KG1 (cell line): ENCODE results near the gene IRX5.

ENCODE experiments used
- DNase-seq: peaks from one replicate; lab custom pipeline; 2025; lab: John Stamatoyannopoulos, UW

IRX5 gene

DNA sequence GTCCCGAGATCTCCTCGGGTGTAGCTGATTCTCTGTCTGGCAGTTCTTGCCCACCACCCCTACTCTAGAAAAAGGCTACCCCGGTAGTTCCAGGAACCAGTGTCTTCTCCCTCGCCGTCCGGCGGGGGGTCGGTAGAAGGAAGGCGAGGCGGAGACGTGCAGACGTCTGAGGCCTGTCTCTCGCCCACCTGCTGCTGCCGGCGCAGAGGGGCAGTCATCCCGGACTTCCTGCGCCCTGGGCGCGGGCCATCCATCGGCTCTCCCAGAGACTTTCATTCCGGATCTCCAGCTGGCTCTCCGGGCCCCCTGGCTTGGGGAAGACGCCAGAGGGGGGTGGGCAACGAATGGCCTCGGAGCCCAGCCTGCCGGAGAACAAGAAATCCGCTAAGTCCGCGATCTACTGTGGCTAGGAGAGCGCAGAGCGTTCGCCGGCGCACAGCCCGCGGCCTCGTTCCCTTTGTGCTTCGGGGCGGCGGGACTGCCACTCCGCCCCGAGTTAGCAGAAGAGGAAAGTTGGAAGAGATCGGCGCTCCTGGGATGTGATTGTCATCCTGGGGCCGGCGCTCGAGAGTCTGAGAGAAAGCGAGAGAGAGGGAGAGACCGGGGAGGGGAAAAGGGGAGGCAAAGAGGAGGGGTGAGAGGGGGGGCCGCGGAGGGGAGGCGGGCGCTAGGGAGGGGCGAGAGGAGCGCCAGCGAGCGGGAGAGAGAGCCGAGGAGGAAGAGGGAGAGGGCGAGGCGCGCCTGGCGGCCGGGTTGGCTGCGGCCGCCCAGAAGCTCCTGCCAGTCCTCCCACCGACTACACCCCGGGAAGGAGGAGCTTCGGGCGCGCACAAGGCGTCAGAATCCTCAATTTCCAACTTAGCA is at the start of gene IRX5:
Gene IRX5 (plus strand): TSS at position 861 of the 864 bp plus-strand sequence. CDS start 334 bp downstream, outside the sequence.
- no peak for DNase-seq

DNA sequence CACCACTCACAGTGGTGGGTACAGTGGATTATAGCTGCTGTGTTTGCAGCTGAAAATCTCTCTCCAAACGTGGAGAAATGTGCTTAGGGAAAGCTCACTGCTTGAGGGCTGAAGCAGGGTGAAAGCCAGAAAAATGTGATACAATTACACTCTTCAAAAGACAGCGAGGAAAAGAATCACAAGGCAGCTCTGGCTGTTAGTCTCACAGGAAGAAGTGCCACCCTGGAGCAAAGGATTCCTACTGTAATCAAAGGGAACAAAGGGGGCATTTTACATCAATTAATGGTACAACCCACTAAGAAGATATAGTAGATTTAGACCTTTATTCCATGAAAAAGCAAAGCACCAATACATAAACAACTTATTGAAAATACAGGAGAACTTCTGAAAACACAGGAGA is 48.1 kb upstream of the IRX5 start:
- no peak for DNase-seq

DNA sequence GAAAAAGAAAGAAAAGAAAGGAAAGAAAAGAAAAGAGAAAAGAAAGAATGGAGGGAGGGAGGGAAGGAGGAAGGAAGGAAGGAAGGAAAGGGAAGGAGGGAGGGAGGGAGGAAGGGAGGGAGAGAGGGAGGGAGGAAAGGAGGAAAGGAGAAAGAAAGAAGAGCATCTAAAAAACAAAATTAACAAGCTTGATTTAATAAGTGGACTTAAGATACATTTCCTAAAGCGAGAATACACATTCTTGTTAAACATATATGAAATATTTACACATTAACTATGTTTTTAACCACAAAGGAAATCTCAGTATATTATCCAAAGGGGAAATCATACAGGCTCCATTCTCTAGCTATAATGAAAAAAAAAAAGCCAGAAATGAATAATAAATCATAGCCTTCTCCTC is 47.3 kb upstream of the IRX5 start:
- no peak for DNase-seq

DNA sequence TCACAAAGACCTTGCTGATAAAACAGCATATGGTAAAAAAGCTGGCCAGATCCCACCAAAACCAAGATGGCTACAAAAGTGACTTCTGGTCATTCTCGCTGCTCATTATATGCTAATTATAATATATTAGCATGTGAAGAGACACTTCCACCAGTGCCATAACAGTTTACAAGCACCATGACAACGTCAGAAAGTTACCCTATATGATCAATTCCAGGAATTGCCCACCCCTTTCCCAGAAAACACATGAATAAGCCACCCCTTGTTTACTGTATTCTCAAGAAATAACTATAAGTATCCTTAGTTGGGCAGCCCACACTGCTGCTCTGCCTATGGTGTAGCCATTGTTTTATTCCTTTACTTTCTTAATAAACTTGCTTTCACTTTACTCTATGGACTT is 44.6 kb upstream of the IRX5 start:
- no peak for DNase-seq

DNA sequence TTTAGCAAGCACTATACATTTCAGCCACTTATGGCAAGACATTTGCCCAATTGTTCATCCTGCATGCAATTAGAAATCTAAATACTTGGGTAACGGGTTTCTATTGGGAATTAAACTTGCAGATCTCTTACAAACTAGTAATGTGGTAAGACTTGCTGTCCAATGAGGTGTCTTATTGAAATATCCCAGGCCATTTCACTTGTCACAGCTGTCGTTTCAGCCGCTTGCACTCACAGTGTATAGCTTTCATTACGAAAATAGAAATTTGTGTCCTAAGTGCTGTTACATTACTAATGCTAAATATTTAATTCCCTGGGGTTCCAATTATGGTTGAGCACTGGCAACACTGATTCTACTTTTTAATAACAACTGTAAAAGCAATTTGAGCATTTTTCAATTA is 40.3 kb upstream of the IRX5 start:
- DNase-seq, result no peak

DNA sequence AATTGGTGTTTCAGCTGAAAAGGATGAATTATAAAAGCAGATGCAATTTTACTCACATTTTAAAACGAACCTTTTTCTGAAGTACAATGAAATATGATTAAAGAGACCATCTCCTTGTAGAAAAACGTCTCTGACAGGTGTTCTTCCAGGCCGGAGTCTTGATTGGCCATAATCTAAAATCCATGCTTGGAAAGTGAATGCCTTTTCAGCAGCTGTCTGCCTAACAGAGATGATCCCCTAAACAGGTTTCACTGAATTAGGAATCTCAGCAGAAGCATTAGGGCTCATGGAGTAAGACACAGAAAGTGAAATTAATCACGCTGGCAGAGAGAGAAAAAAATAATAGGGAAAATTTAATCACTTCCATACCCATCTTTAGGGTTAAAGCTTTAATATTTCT is 39.3 kb upstream of the IRX5 start:
- no peak for DNase-seq

DNA sequence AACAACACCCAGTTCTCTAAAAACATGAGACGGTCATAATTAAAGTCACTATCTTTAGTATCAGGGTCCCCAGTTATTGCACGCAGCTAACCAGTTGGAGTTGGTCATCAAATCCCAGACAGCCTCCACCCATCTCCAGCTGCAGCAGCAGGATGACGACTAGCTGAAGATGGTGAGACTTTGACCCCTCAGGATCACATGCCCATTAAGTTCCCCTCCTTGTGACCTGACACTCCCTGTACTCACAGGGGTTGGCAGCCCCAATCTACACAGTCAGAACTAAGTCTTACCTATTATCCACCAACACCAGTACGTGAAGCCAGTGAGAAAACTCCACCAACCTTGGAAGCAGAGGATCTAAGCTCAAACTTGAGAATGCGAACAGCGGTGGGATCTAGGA is 37.7 kb upstream of the IRX5 start:
- no peak for DNase-seq

DNA sequence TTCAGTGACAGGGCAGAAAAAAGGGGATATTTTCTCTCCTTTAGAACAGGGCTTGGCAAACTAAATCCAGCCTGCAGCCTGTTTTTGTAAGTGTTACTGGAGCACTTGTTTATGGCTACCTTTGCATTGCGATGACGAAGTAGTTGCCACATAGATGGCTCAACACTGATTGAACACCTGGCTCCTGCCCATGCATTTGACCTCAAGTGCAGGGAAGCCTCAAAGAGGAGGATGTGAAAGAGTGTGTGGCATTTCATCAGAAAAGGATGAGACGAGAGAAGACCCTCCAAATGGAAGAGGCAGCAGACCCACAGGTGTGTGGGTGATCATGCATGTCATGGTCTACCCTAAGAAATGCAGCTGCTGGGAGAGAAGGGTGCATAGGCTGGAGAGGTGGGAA is 32.7 kb upstream of the IRX5 start:
- no peak for DNase-seq

DNA sequence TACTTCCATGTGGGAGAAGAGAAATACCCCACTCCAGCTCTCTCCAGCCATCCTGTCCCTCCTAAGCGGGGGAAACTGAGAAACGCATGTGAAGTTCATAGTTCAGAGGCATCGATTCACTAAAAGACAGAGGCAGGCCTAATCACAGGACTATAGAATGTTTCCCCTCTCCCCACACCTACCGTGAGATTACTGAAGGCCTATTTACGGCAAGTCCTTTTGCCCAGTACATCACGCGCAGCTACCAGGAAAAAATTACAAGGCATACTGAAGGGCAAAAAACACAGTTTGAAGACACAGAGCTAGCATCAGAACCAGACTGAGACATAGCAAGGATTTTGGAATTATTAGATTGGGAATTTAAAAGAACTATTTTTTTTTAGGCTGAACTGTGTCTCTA is 29.1 kb upstream of the IRX5 start:
- DNase-seq, result no peak

DNA sequence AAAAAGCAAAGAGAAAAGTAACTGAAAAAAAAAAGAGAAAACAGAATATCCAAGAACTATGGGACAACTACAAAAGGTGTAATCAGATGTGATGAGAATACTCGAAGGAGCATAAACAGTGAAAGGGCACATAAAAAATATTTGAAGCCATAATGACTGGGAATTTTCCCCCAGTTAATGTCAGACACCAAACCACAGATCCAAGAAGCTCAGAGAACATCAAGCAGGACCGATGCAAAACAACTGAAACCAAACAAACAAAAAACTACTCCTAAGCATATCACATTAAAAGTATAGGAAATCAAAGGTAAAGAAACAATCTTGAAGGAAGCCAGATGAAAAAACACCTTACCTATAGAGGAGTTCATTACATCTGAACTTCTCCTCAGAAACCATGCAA is 27.6 kb upstream of the IRX5 start:
- DNase-seq, result no peak

DNA sequence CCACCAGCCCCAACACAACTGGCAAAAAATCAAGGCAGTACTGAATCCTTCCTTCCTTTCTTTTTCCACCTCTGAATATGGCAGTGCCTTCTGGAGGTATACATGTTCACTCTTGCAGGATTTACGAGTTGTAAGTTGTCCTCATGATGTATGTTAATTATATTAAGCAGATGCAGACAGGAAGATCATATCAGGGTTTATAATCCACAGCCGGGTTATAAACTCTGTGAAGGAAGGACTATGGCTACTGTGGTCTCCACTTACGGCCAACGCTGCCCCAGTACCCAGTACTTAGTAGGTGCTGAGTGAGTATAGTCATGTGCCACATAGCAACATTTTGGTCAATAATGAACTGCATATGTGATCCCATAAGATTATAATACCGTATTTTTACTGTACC is 19.6 kb upstream of the IRX5 start:
- DNase-seq, result no peak

DNA sequence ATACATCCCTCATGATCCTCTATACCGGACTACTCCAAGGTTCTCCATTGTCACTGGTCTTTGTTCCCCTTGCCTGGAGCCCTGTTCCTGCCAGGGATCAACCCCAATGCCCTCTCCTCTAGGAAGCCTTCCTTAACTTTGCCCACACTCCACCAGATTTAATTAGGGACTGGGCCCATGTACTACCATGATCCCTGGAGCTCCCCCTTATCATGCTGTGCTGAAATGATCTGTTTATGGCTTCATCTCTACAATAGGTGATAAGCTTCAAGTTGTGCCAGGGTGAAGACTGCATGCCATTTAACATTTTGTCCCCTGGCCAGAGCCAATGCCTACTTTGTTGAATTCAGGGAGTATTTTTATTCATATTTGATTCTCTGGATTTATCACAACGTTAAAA is 17.9 kb upstream of the IRX5 start:
- DNase-seq, result no peak

DNA sequence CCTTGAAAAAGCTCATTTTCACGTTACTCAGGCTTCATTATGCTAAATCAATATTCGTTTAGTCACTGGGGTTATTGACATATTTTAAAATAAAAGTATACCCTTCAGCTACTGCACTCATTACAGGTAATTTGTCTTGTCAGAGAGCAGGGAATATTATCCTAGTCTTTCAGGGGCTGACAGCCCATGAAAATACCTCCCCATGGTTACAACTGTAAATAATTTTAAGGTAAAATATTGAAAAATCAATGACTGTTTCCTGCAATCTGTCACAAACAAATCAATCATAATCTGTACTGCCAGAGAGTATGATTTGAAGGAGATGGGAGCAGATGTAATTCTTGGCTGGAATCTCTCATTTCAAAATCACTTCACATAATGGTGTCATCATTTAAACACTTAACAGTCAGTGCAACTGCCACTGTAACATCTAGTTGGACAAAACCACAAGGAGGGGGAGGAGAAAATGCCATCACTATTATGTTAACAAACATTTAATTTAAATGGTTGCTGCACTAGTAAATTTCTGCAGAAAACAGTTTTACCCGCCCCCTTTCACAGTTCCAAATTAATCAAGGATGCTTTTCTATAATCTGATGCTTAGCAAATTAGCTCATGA is 9.3 kb upstream of the IRX5 start:
- no peak for DNase-seq

DNA sequence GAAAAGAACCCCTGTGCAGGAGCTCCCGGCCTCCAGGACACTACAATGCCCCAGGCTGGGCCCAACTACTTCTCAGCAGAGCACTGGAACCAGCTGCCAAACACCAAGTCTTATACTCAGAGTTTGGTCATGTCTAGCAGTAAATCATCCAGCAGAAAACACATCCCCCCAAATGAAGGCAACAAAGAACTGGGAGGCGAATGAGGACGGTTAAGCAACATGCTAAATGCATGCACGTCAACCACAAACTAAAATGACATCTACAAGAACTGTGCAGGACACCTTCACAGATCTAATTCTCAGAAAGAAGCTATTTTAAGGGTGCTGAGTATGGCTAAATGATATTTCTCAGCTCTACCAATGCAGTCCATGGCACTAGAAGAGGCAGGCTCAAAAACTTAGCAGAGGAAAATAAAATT is 7.6 kb upstream of the IRX5 start:
- no peak for DNase-seq

DNA sequence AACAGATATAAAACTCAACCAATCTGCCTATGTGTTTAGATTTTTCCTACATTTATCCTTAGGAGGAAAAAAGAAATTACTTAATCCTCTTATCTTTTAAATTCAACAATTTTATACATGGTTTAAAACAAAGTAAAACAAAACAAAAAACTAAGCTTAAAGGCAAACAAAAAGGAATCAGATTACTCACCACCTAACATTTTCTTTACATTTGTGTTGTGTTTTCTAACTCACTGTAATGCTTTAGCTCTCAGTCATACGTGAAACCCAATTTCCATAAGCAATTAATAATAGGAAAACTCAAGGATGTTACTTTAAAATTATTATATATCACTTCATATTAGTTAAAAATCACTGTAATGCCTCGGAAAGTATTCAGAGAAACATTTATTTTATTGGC is 6.7 kb upstream of the IRX5 start:
- DNase-seq, result no peak

DNA sequence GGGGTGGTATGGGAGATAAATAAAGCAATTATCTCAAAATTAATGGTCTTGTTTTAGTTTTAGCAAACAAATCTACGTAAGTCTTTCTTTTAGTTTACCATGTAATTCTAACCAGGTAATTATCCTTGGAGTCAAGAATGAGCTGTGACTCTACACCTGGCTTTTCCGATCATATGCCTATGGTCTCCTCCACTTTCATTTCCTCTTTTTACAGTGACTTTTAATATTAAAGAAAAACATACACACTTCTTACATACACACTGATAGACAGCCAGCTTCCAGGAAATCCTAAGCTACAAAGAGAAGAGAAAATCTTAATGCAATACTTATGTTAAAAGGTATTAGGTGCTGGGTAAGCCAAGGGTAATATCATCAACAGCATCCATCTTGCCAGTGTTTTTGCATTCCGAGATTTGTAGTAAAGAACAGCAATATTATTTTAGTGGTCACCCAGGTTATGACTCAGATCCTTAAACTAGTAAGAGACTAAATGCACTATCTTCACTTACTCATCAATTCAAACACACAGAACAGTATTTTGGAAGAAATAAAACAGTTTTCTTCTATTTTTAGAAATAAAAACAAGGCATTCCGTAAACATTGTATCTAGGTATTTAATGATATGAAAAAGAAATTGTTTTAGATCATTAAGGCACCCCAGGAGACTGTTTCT is 4.4 kb upstream of the IRX5 start:
- DNase-seq, result no peak

DNA sequence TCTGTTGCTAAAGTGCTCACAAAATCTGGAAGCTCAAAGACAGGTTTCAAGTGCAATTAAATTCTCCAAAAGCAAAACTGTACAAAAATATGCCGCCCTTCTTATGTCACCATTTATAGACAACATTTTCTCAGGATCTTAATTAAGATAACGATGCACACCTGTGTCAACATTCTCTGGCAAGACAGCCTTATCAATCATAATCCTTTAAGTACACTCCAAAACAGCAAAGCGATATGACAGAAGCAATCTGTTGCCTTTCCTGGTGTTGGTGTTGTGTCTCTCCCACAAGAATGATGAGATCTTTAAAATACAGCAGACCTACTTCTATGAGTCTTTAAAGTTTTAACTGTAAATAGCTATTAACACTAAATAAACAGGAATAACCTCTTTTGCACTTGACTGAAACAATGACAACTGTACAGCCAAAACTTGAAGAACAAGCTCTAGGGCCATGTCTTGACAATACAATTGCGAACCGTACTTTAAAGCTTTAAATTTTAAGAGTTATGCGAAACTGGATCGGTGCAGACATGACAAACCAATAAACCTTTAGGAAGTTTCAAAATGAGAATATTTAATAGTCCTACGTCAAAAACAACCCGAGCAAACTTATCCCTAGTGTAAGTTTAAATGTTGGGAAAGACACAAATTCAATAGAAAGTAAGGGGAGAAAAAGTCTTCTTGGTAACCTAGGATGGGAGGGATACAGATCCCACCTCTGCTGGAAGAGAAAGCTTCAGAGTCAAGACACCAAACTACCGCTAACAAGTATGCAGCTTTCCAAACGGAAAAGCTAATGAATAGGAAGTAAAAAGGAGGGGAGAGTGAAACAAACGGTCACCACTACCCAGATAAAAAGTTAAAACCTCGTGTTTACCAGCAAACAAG is 3.3 kb upstream of the IRX5 start:
- DNase-seq, result no peak

DNA sequence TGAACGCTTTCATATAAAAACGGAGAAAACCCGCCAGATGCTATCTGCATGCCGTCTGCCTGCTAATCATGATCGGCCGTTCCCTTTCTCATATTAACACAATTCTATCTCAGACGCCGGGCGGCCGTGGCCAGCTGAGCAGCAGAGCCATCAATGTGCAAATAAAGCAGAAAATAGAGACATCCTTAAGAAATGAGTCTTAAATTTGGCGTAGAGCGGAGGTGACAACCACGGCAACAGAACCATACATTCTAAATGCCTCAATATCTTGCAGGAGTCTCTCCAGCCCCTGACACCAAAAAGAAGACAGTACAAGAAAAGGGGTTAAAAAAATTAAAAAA is 2.7 kb upstream of the IRX5 start:
- no peak for DNase-seq

DNA sequence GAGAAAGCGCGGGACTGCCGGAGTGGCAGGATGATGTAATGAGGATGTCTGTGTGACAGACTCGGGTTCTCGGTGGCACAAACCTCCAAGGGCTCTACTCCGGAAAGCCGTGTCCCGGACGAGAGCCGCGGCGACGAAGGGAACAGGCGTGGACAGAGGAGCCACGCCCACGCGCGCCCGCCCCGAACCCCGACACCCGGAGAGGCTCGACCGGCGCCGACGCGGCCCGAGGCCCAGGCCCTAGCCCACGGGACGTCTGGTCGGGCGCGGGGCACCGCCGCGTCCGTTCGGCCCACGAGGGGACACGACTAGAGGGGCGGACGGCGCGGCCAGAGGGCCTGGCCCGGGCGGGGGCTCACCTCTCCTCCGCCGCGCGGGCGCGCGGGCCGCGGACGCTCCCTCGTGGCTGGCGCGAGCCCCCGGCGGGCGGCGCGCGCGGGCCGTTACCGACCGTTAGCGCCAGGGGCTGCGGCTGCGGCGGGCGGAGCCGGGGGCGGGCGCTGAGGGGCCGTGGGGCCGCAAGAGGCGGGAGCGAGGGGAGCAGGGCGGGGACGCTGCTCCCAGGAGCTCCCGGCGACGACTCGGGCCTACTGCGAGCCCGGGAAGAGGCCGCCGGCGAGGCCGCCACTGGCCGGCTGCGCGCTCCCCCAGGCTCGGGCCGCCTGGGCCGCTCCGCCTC is 2.1 kb upstream of the IRX5 start:
- DNase-seq, result no peak

DNA sequence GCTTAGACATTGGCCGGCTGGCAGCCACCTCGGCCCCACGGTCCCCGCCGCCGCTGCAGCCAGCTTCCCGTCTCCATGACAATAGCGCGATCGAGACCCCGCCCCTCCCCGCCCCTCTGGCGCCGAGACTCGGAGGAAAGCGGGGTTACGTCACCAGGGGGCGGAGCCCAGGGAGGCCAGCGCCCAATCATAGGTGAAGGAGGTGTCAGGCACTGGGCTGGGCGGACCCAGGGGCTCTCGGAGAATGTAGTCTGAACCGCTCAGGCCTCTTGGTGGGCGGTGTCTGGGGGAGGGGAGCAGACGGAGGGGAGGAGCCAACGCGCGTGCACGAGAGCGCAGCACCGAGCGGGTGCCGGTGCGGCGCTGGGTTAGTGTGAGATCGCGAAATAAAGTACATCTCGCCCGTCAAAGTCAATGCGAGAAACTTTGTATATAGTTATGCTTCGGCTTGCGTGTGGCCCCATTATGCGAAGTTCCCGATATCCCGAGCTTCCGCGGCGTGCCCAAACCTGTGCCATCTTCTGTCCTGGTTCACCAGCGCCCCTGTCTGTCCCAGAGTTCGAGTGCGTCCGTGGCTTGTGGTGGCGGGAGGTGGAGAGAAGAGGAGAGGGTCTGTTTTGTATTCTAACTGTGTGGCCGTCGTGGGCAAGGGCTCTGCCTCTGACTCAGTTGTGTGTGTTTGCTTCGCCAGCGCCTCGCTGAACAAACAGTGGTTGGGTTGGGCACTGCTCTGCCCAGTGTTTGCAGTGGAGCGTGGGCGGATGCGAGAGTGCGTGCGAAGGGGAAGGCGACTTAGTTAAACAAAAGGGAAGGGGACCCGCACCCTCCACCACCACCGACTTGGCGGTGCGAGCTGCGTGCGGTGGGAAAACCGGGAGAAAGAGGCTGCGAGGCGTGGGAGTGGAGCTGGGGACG is 1.3 kb upstream of the IRX5 start:
- no peak for DNase-seq

DNA sequence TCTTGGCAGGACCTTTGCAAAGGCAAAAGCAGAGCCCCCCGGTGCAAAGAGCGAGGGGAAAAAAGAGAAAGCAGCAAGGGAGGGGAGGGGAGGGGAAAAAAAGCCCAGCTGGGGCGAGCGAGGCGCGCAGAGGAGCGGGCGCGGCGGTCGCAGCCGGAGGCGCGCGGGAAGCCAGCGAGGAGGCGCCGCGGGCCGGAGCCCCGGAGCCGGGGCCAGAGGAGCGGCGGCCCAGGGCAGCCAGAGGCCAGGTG is 129 bp downstream of the IRX5 start:
- no peak for DNase-seq
